22Rv1 (cell line): ENCODE data around the gene IP6K1.

ENCODE experiments used
- ZFX ChIP-seq: fragments of 450-650 bp; IDR thresholded peaks from 2 replicates; pipeline ENCODE4 v1.6.1; 2017; ENCODE audit warnings: antibody characterized with exemption, borderline replicate concordance
- TF ChIP-seq, protein P1 (sequence below): fragments of 450-650 bp; IDR thresholded peaks from 2 replicates; pipeline ENCODE4 v1.5.1; 2017; ENCODE audit warnings: mild to moderate bottlenecking

DNA sequence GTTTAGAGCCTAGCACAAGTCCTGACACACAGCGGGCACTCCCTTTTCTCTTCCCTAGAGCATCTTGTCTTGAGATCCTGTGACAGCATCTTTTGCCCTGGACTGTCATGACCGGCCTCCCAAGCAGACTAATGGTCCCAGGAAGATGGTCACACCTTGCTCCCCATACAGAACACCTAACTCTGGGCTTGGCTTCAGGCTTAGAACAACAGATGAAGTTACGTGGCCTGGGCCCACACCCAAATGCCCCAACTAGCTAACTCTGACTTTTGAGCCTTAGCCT is 781 bp upstream of the IP6K1 start:
- TF ChIP-seq, protein P1, sequence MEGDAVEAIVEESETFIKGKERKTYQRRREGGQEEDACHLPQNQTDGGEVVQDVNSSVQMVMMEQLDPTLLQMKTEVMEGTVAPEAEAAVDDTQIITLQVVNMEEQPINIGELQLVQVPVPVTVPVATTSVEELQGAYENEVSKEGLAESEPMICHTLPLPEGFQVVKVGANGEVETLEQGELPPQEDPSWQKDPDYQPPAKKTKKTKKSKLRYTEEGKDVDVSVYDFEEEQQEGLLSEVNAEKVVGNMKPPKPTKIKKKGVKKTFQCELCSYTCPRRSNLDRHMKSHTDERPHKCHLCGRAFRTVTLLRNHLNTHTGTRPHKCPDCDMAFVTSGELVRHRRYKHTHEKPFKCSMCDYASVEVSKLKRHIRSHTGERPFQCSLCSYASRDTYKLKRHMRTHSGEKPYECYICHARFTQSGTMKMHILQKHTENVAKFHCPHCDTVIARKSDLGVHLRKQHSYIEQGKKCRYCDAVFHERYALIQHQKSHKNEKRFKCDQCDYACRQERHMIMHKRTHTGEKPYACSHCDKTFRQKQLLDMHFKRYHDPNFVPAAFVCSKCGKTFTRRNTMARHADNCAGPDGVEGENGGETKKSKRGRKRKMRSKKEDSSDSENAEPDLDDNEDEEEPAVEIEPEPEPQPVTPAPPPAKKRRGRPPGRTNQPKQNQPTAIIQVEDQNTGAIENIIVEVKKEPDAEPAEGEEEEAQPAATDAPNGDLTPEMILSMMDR, result no peak
- no peak for TF ChIP-seq ZFX
